Activated CD4-positive, alpha-beta T cell treated with anti-CD3 and anti-CD28 coated beads for 4 hours (primary cell): ENCODE data around the gene CELF4.

Source experiments
- DNase-seq, 2 donors: peaks; one replicate each; pipeline ENCODE4 v3.0.0-alpha.2; 2020

Gene CELF4

GRCh38 chr18:37520508-37520907 lies 45.1 kb downstream of the CELF4 start:
- DNase-seq = no peak

GRCh38 chr18:37519510-37520135 lies 46.0 kb downstream of the CELF4 start:
- DNase-seq = no peak

GRCh38 chr18:37516361-37516853 lies 49.2 kb downstream of the CELF4 start:
- DNase-seq = no peak

GRCh38 chr18:37514953-37515352 lies 50.6 kb downstream of the CELF4 start:
- DNase-seq = no peak

GRCh38 chr18:37512400-37512799 lies 53.2 kb downstream of the CELF4 start:
- no peak for DNase-seq

- DNase-seq = no peak
Observed at GRCh38 chr18:37511721-37512298, 53.8 kb downstream of the CELF4 start.

- DNase-seq = no peak
Observed at GRCh38 chr18:37509600-37509999, 56.0 kb downstream of the CELF4 start.

- DNase-seq = no peak
Observed at GRCh38 chr18:37508207-37508606, 57.4 kb downstream of the CELF4 start.

GRCh38 chr18:37507239-37507638 lies 58.4 kb downstream of the CELF4 start:
- DNase-seq = no peak

GRCh38 chr18:37506001-37506400 lies 59.6 kb downstream of the CELF4 start:
- no peak for DNase-seq

GRCh38 chr18:37505321-37505720 lies 60.3 kb downstream of the CELF4 start:
- no peak for DNase-seq

- DNase-seq = no peak
Observed at GRCh38 chr18:37502601-37503000, 63.0 kb downstream of the CELF4 start.

GRCh38 chr18:37502036-37502435 lies 63.6 kb downstream of the CELF4 start:
- no peak for DNase-seq

- DNase-seq = no peak
Observed at GRCh38 chr18:37501136-37501535, 64.5 kb downstream of the CELF4 start.

- no peak for DNase-seq
Observed at GRCh38 chr18:37499913-37500312, 65.7 kb downstream of the CELF4 start.

- no peak for DNase-seq
Observed at GRCh38 chr18:37499044-37499443, 66.6 kb downstream of the CELF4 start.

- DNase-seq = no peak
Observed at GRCh38 chr18:37497853-37498518, 67.6 kb downstream of the CELF4 start.

GRCh38 chr18:37496568-37496967 lies 69.0 kb downstream of the CELF4 start:
- DNase-seq = no peak

- DNase-seq = no peak
Observed at GRCh38 chr18:37495354-37495753, 70.2 kb downstream of the CELF4 start.

GRCh38 chr18:37494406-37494805 lies 71.2 kb downstream of the CELF4 start:
- DNase-seq = no peak

GRCh38 chr18:37493352-37493935 lies 72.2 kb downstream of the CELF4 start:
- DNase-seq = no peak

GRCh38 chr18:37492952-37493351 lies 72.6 kb downstream of the CELF4 start:
- DNase-seq = no peak

- DNase-seq = no peak
Observed at GRCh38 chr18:37491526-37491925, 74.1 kb downstream of the CELF4 start.

- DNase-seq = no peak
Observed at GRCh38 chr18:37489998-37490397, 75.6 kb downstream of the CELF4 start.
